KMS-11 (cell line): ENCODE results near the gene CSNK2B.

Experiments
- H2AFZ ChIP-seq: fragments of 200-600 bp; sonication (generic); 2 replicates; pipeline ENCODE4 v1.6.1; 2016; ENCODE audit warnings: antibody characterized with exemption, mixed run types, low read depth
- H3K27ac ChIP-seq: fragments of 200-600 bp; sonication (generic); 2 replicates; pipeline ENCODE4 v1.6.1; 2016; ENCODE audit warnings: mild to moderate bottlenecking, mixed run types
- H3K27me3 ChIP-seq: fragments of 200-600 bp; sonication (generic); 2 replicates; pipeline ENCODE4 v1.6.1; 2017; ENCODE audit warnings: mild to moderate bottlenecking, low read depth, mixed run types, moderate library complexity; ENCODE audit not compliant: insufficient read depth
- H3K36me3 ChIP-seq: fragments of 200-600 bp; sonication (generic); 2 replicates; pipeline ENCODE4 v1.6.1; 2017; ENCODE audit warnings: mild to moderate bottlenecking, mixed run types; ENCODE audit not compliant: insufficient read depth
- H3K4me1 ChIP-seq: fragments of 200-600 bp; sonication (generic); 2 replicates; pipeline ENCODE4 v1.6.1; 2016; ENCODE audit warnings: mild to moderate bottlenecking, low read depth, mixed run types; ENCODE audit not compliant: poor library complexity, severe bottlenecking
- H3K4me2 ChIP-seq: fragments of 200-600 bp; sonication (generic); 2 replicates; pipeline ENCODE4 v1.7.0; 2016; ENCODE audit warnings: mild to moderate bottlenecking, mixed run types
- H3K4me3 ChIP-seq: fragments of 200-600 bp; sonication (generic); IDR thresholded peaks from 2 replicates; pipeline ENCODE4 v1.6.1; 2017; ENCODE audit warnings: low read depth, low read length, mixed read lengths; ENCODE audit not compliant: insufficient read depth
- H3K79me2 ChIP-seq: fragments of 200-600 bp; sonication (generic); 2 replicates; pipeline ENCODE4 v1.6.1; 2016; ENCODE audit warnings: low read depth, mixed run types; ENCODE audit not compliant: insufficient read depth
- H3K9ac ChIP-seq: fragments of 200-600 bp; sonication (generic); 2 replicates; pipeline ENCODE4 v1.6.1; 2016; ENCODE audit warnings: mild to moderate bottlenecking, mixed run types
- H4K20me1 ChIP-seq: fragments of 200-600 bp; sonication (generic); 2 replicates; pipeline ENCODE4 v1.6.1; 2016; ENCODE audit warnings: mild to moderate bottlenecking, mixed run types; ENCODE audit not compliant: insufficient read depth
- TF ChIP-seq, protein P1 (sequence below): fragments of 200-600 bp; sonication (generic); conservative IDR thresholded peaks from 2 replicates; pipeline ENCODE4 v1.6.1; 2017; ENCODE audit warnings: low read depth, mild to moderate bottlenecking, antibody characterized with exemption, low read length, moderate library complexity, mixed read lengths

Gene CSNK2B

GRCh38 chr6:31639449-31639861, 26.4 kb upstream of the CSNK2B start:
- Histone ChIP-seq H2AFZ (no peak overlapping the region), H3K27me3 (no peaks in the 10 kb centered on the region), H3K27ac (no peak overlapping the region), H3K4me1 (no peaks in the 10 kb centered on the region), H3K36me3 (peaks cover 1% of the 10 kb centered on the region; the same call in 1 of the 2 replicates), H3K4me2 (no peak overlapping the region), H3K9ac (no peak overlapping the region), H4K20me1 (no peaks in the 10 kb centered on the region), H3K79me2 (no peaks in the 10 kb centered on the region), H3K4me3 (no peak overlapping the region)
- TF ChIP-seq, protein P1, sequence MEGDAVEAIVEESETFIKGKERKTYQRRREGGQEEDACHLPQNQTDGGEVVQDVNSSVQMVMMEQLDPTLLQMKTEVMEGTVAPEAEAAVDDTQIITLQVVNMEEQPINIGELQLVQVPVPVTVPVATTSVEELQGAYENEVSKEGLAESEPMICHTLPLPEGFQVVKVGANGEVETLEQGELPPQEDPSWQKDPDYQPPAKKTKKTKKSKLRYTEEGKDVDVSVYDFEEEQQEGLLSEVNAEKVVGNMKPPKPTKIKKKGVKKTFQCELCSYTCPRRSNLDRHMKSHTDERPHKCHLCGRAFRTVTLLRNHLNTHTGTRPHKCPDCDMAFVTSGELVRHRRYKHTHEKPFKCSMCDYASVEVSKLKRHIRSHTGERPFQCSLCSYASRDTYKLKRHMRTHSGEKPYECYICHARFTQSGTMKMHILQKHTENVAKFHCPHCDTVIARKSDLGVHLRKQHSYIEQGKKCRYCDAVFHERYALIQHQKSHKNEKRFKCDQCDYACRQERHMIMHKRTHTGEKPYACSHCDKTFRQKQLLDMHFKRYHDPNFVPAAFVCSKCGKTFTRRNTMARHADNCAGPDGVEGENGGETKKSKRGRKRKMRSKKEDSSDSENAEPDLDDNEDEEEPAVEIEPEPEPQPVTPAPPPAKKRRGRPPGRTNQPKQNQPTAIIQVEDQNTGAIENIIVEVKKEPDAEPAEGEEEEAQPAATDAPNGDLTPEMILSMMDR: no peak

- H3K27me3 ChIP-seq: no peaks in the 10 kb centered on the region
- peaks cover under 1% of the 10 kb centered on the region for H3K4me1 ChIP-seq
- no peak overlapping the region for H2AFZ ChIP-seq
- H3K79me2 ChIP-seq: no peaks in the 10 kb centered on the region
- H3K27ac ChIP-seq: no peak overlapping the region
- no peak overlapping the region for H3K4me2 ChIP-seq
- TF ChIP-seq, protein P1: no peak
- H3K36me3 ChIP-seq: no peaks in the 10 kb centered on the region
- H4K20me1 ChIP-seq: no peaks in the 10 kb centered on the region
- H3K9ac ChIP-seq: no peak overlapping the region
- H3K4me3 ChIP-seq: no peak overlapping the region
These were observed 25.3 kb upstream of the CSNK2B start for GRCh38 chr6:31640612-31641011.

DNA sequence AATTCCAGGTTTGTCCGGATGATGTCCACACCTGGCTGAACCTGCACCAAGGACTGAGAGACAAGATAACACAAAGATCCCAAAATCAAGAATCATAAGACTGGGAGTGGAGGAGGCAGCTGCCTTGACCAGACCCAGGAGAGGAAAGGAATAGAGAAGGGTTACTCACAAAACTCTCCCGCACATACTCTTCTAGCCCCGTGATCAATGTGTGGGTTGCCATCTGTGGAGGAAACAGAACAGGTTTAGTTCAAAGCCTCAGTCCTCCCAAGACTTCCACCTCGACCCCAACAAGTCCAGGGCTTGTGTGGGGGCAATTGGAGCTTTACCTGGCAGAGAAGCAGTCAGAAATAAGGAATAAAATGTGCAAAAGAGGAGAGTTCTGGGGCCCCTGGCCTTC, 24.5 kb upstream of the CSNK2B start:
- Histone ChIP-seq H3K9ac (no peak overlapping the region), H4K20me1 (no peaks in the 10 kb centered on the region), H3K4me2 (no peak overlapping the region), H3K4me3 (no peak overlapping the region), H3K4me1 (peaks cover 3% of the 10 kb centered on the region), H3K79me2 (no peaks in the 10 kb centered on the region), H3K27ac (no peak overlapping the region), H2AFZ (no peak overlapping the region), H3K36me3 (no peaks in the 10 kb centered on the region), H3K27me3 (no peaks in the 10 kb centered on the region)
- TF ChIP-seq, protein P1: no peak

DNA sequence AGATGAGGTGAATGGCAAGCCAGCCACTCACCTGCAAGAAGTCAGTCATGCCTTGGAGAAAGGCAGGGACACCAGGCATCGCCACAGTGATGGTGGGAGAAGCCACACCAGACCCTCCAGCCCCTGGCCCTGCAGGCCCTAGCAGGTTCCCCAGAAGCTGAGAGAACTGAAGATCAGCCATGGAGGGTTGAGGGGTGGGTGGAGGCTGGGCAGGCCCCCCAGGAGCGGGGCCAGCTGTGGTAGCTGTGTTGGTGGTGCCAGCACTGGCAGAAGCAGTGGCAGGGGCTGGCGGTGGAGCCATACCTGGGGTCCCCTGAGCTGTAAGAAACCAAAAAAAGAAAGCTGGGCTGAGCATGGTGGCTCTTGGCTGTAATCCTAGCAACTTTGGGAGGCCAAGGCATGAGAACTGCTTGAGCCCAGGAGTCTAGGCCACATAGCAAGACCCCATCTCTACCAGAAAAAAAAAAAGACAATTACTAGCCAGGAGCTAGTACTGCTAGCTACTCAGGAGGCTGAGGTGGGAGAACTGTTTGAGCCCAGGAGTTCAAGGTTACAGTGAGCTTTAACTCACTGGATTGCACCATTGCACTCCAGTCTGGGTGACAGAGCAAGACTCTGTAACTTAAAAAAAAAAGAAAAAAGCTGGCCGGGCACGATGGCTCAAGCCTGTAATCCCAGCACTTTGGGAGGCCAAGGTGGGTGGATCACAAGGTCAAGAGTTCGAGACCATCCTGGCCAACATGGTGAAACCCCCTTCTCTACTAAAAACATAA, 22.9 kb upstream of the CSNK2B start:
- H3K4me2 ChIP-seq: no peak overlapping the region
- H3K27me3 ChIP-seq: no peaks in the 10 kb centered on the region
- H4K20me1 ChIP-seq: no peaks in the 10 kb centered on the region
- no peaks in the 10 kb centered on the region for H3K79me2 ChIP-seq
- TF ChIP-seq, protein P1: no peak
- H3K27ac ChIP-seq: no peak overlapping the region
- peaks cover 3% of the 10 kb centered on the region for H3K4me1 ChIP-seq
- H3K36me3 ChIP-seq: peaks cover 3% of the 10 kb centered on the region; the same call in 1 of the 2 replicates
- no peak overlapping the region for H2AFZ ChIP-seq
- H3K4me3 ChIP-seq: no peak overlapping the region
- H3K9ac ChIP-seq: no peak overlapping the region
